GM12865 (cell line): Measurements from ENCODE around the gene CTXND1.
"Not testable (repeated sequence)": the region's sequence is repeated elsewhere in the genome, so short reads cannot be mapped to it uniquely, and the experiment has no call there.

ENCODE experiments used
- DNase-seq: peaks from one replicate; pipeline ENCODE4 v3.0.0; 2010; ENCODE audit warnings: low read depth
- H3K4me3 ChIP-seq: 2 replicates; pipeline ENCODE4 v1.5.1; 2011; ENCODE audit warnings: mild to moderate bottlenecking, low read depth, low read length, control low read depth
- TF ChIP-seq, protein P1 (sequence below): IDR thresholded peaks from 2 replicates; pipeline ENCODE4 v1.5.1; 2011; ENCODE audit warnings: low read length, control low read depth, low read depth, inconsistent platforms; ENCODE audit not compliant: insufficient read depth; ENCODE audit errors: missing control alignments

CTXND1 gene

GRCh38 chr15:80156176-80156720, 95.8 kb downstream of the CTXND1 start:
- no peak for DNase-seq
- no peak overlapping the region for H3K4me3 ChIP-seq
- TF ChIP-seq, protein P1, sequence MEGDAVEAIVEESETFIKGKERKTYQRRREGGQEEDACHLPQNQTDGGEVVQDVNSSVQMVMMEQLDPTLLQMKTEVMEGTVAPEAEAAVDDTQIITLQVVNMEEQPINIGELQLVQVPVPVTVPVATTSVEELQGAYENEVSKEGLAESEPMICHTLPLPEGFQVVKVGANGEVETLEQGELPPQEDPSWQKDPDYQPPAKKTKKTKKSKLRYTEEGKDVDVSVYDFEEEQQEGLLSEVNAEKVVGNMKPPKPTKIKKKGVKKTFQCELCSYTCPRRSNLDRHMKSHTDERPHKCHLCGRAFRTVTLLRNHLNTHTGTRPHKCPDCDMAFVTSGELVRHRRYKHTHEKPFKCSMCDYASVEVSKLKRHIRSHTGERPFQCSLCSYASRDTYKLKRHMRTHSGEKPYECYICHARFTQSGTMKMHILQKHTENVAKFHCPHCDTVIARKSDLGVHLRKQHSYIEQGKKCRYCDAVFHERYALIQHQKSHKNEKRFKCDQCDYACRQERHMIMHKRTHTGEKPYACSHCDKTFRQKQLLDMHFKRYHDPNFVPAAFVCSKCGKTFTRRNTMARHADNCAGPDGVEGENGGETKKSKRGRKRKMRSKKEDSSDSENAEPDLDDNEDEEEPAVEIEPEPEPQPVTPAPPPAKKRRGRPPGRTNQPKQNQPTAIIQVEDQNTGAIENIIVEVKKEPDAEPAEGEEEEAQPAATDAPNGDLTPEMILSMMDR: no peak

GRCh38 chr15:80155378-80156175, 96.4 kb downstream of the CTXND1 start:
- not testable (repeated sequence) for H3K4me3 ChIP-seq, DNase-seq

GRCh38 chr15:80155001-80155377, 97.0 kb downstream of the CTXND1 start:
- TF ChIP-seq, protein P1: no peak
- no peak overlapping the region for H3K4me3 ChIP-seq
- no peak for DNase-seq

- no peak overlapping the region for H3K4me3 ChIP-seq
These were observed 97.7 kb downstream of the CTXND1 start for GRCh38 chr15:80154336-80154735.

DNA sequence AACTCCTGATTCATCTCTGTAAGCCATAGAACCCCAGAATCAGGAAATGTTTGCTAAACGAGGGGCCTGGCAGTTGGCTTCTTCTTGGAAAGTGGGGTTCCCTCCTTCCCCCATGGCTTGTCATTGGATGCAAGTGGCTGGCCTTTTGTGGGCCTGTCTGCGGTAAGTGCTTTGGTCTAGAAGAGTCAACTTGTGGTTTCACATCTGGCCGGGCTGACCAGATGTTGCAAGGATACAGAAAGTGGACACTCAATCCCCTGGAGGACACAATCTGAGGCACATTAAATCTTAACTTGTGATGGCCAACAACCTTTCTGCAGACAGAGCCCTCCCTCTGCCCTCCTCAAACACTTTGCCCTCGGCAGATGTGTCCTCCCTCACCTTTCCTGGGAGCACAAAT, 98.1 kb downstream of the CTXND1 start:
- TF ChIP-seq, protein P1: no peak
- H3K4me3 ChIP-seq: peak overlapping the region; percentile 80
- DNase-seq: no peak

More at GRCh38 chr15:80154336-80154735, 97.7 kb downstream of the CTXND1 start:
- DNase-seq: no peak
- TF ChIP-seq, protein P1: no peak

GRCh38 chr15:80152896-80153876, 98.8 kb downstream of the CTXND1 start, which contains the start of gene FAH:
Gene FAH, plus strand, starts transcription at chr15:80152999. Its CDS starts 56 bp downstream, at chr15:80153055.
- TF ChIP-seq, protein P1: no peak
- peak; percentile 73 for DNase-seq
- H3K4me3 ChIP-seq: peak within 1 kb of the TSS; percentile 80

GRCh38 chr15:80152180-80152895, 99.7 kb downstream of the CTXND1 start:
- TF ChIP-seq, protein P1: no peak

More at GRCh38 chr15:80152180-80152895, 99.7 kb downstream of the CTXND1 start:
- DNase-seq: peak; percentile 98
- H3K4me3 ChIP-seq: peak overlapping the region; percentile 80
